ACC112 (cell line): ENCODE results near the gene PDE5A.

Experiments
- H2AFZ ChIP-seq: fragments of 200-600 bp; sonication (generic); one replicate; pipeline ENCODE4 v1.6.0; 2017; ENCODE audit warnings: antibody characterized with exemption, low read length; ENCODE audit not compliant: unreplicated experiment
- H3K27ac ChIP-seq: fragments of 200-600 bp; sonication (generic); 2 replicates; pipeline ENCODE4 v1.5.1; 2014; ENCODE audit warnings: low read depth, mild to moderate bottlenecking, antibody characterized with exemption, low read length, moderate library complexity
- H3K27me3 ChIP-seq: fragments of 200-600 bp; sonication (generic); 2 replicates; pipeline ENCODE4 v1.6.1; 2014; ENCODE audit warnings: mild to moderate bottlenecking, antibody characterized with exemption, low read length, moderate library complexity, mixed read lengths; ENCODE audit not compliant: insufficient read depth
- H3K36me3 ChIP-seq: fragments of 200-600 bp; sonication (generic); 2 replicates; pipeline ENCODE4 v1.6.1; 2016; ENCODE audit warnings: mild to moderate bottlenecking, antibody characterized with exemption, low read length, moderate library complexity, mixed read lengths; ENCODE audit not compliant: insufficient read depth
- H3K4me1 ChIP-seq: fragments of 200-600 bp; sonication (generic); one replicate; pipeline ENCODE4 v1.6.1; 2016; ENCODE audit warnings: low read length, mixed read lengths; ENCODE audit not compliant: insufficient read depth, unreplicated experiment, control insufficient read depth
- H3K4me3 ChIP-seq: fragments of 200-600 bp; sonication (generic); 2 replicates; pipeline ENCODE4 v1.5.1; 2014; ENCODE audit warnings: mild to moderate bottlenecking, low read depth, low read length
- H3K79me2 ChIP-seq: fragments of 200-600 bp; sonication (generic); one replicate; pipeline ENCODE4 v1.6.0; 2016; ENCODE audit warnings: low read length; ENCODE audit not compliant: control insufficient read depth, unreplicated experiment, insufficient read depth

PDE5A gene

GRCh38 chr4:119523399-119523798 lies 105.2 kb downstream of the PDE5A start:
- peaks cover 13% of the 10 kb centered on the region; the same call in 1 of the 2 replicates for H3K36me3 ChIP-seq
- H3K27me3 ChIP-seq: no peaks in the 10 kb centered on the region

GRCh38 chr4:119521268-119521667 lies 107.3 kb downstream of the PDE5A start:
- H3K4me3 ChIP-seq: no peak overlapping the region
- H3K36me3 ChIP-seq: peaks cover 13% of the 10 kb centered on the region
- H3K27me3 ChIP-seq: no peaks in the 10 kb centered on the region
- H3K79me2 ChIP-seq: no peaks in the 10 kb centered on the region
- no peak overlapping the region for H3K27ac ChIP-seq
- peaks cover 43% of the 10 kb centered on the region for H3K4me1 ChIP-seq
- H2AFZ ChIP-seq: no peak overlapping the region

More at GRCh38 chr4:119523399-119523798, 105.2 kb downstream of the PDE5A start:
- Histone ChIP-seq H3K79me2 (no peaks in the 10 kb centered on the region), H3K27ac (no peak overlapping the region), H2AFZ (peak overlapping the region; percentile 18), H3K4me1 (peaks cover 40% of the 10 kb centered on the region), H3K4me3 (no peak overlapping the region)

GRCh38 chr4:119518915-119519410 lies 109.6 kb downstream of the PDE5A start:
- Histone ChIP-seq H3K36me3 (peaks cover 13% of the 10 kb centered on the region), H3K4me1 (peaks cover 21% of the 10 kb centered on the region), H3K27ac (no peak overlapping the region; the same call in 1 of the 2 replicates), H2AFZ (no peak overlapping the region), H3K4me3 (no peak overlapping the region), H3K27me3 (no peaks in the 10 kb centered on the region), H3K79me2 (no peaks in the 10 kb centered on the region)

- Histone ChIP-seq H3K4me1 (peaks cover 17% of the 10 kb centered on the region), H3K27ac (peak overlapping the region; percentile 68), H3K27me3 (no peaks in the 10 kb centered on the region), H3K4me3 (peak overlapping the region; percentile 20; the same call in 1 of the 2 replicates), H3K36me3 (peaks cover 14% of the 10 kb centered on the region; the same call in 1 of the 2 replicates), H3K79me2 (no peaks in the 10 kb centered on the region), H2AFZ (no peak overlapping the region)
These were observed 110.2 kb downstream of the PDE5A start for GRCh38 chr4:119518230-119518892.

GRCh38 chr4:119517361-119518229 lies 111.0 kb downstream of the PDE5A start:
- H3K36me3 ChIP-seq: peaks cover 18% of the 10 kb centered on the region; the same call in 1 of the 2 replicates
- H2AFZ ChIP-seq: no peak overlapping the region

DNA sequence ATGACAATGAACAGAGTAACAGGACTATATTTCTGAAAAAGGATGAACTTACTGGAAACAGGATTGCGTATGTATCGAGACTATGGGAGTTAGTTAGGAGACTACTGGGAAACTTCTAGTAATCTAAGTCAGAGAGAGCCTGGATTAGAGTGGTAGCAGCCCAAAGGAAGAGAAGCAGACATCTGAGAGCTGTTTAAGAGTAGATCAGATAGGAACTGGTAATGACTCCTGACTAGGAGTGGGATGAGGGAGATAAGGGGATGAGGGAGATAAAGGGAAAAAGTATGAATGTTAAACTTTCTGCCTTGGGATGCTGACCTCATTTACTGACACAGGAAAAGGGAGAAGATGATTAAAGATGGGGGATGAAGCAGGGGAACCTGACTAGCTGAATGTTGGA lies 116.2 kb downstream of the PDE5A start:
- Histone ChIP-seq H3K79me2 (no peaks in the 10 kb centered on the region), H3K36me3 (peaks cover 8% of the 10 kb centered on the region), H2AFZ (no peak overlapping the region), H3K27me3 (no peaks in the 10 kb centered on the region), H3K4me3 (no peak overlapping the region), H3K27ac (no peak overlapping the region), H3K4me1 (no peaks in the 10 kb centered on the region)

More at GRCh38 chr4:119517361-119518229, 111.0 kb downstream of the PDE5A start:
- Histone ChIP-seq H3K4me3 (peak overlapping the region; percentile 20; the same call in 1 of the 2 replicates), H3K27ac (peak overlapping the region; percentile 68), H3K4me1 (peaks cover 12% of the 10 kb centered on the region), H3K79me2 (no peaks in the 10 kb centered on the region), H3K27me3 (no peaks in the 10 kb centered on the region)

DNA sequence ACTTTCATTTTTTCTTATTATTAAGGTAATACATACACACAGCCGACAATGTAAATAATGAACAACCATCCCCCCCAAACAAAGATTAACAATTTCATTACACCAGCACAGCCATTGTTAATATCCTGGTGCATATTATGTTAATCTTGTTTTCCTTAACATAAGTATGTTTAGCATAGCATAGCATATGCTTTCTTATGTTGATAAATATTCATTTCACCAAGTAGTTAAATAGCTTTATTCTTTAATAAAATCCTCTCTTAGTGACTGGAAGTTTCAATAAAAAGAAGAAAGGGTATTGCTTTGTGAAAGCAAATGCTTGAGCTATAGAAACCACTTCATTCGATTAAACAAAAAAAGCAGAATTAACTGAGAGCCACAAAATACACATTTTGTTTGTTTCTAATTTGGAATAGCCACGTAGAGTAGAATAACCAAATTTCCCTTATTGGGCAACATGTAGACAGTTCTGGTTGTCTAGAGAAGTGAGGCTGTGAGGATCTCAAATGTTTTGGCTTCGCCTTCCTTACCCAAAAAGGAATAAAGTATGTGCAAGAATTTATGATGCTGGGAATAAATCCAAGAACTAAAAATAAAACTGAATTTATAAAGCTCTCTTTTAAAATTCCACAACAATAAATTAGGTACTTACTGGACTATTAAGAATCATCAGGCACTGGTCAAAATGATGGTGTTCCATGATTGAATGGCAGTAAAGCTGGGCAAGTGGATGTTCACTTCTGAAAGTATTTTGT lies 118.0 kb downstream of the PDE5A start:
- Histone ChIP-seq H2AFZ (no peak overlapping the region), H3K79me2 (no peaks in the 10 kb centered on the region), H3K4me3 (no peak overlapping the region), H3K27ac (no peak overlapping the region), H3K36me3 (peaks cover 10% of the 10 kb centered on the region), H3K27me3 (no peaks in the 10 kb centered on the region), H3K4me1 (no peaks in the 10 kb centered on the region)

- Histone ChIP-seq H3K4me3 (no peak overlapping the region), H3K36me3 (peaks cover 14% of the 10 kb centered on the region)
These were observed 120.3 kb downstream of the PDE5A start for GRCh38 chr4:119508281-119508680.

DNA sequence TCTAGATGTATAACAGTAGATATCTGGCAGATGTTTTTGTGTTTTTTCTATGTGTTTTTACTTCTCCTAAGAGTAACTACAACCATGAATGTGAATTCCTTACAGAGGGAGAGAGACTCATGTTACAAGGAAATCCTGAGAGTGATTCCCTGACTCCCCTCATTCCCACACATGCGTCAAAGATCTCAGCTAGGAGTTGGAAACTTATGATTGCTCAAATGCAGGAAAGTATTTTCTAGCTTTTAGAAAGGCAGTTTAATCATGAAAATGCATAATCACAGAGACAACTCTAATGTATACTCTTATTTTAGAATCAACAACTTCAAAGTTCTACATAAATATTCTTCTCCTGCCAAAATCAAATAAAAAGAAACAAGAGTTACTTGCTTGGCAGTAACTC lies 121.8 kb downstream of the PDE5A start:
- peaks cover 8% of the 10 kb centered on the region; the same call in 1 of the 2 replicates for H3K36me3 ChIP-seq
- no peak overlapping the region for H3K27ac ChIP-seq
- no peaks in the 10 kb centered on the region for H3K4me1 ChIP-seq
- no peak overlapping the region for H2AFZ ChIP-seq
- no peaks in the 10 kb centered on the region for H3K27me3 ChIP-seq
- no peaks in the 10 kb centered on the region for H3K79me2 ChIP-seq
- no peak overlapping the region for H3K4me3 ChIP-seq

More at GRCh38 chr4:119508281-119508680, 120.3 kb downstream of the PDE5A start:
- H2AFZ ChIP-seq: no peak overlapping the region
- no peaks in the 10 kb centered on the region for H3K4me1 ChIP-seq
- no peaks in the 10 kb centered on the region for H3K79me2 ChIP-seq
- no peaks in the 10 kb centered on the region for H3K27me3 ChIP-seq
- no peak overlapping the region for H3K27ac ChIP-seq

DNA sequence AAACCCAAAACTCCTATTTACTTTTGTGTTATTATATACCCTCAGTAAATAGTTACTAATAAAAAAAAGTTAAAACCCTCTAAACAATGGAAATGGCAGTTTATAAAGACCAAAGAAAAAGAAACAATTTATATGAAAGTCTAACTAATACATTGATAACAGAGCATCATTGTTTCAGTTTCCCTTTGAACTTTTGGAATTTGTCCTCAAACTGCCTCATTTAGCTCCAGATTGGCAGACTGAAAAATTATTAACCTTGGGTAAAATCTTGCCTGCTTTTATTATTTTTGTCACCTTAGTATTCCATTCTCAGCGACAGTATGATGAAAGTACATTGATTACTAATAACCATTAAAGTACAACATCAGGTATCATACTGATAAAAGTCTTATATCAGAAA lies 124.0 kb downstream of the PDE5A start:
- no peak overlapping the region for H3K27ac ChIP-seq
- H3K4me3 ChIP-seq: no peak overlapping the region
- no peaks in the 10 kb centered on the region for H3K4me1 ChIP-seq
- no peak overlapping the region for H2AFZ ChIP-seq
- H3K36me3 ChIP-seq: peaks cover 10% of the 10 kb centered on the region; the same call in 1 of the 2 replicates
- no peaks in the 10 kb centered on the region for H3K79me2 ChIP-seq
- no peaks in the 10 kb centered on the region for H3K27me3 ChIP-seq
